PFSK-1 (cell line): Measurements from ENCODE around the gene VSTM4.

Source experiments
- FOXP2 ChIP-seq: optimal IDR thresholded peaks from 2 replicates; pipeline ENCODE3; 2011; ENCODE audit warnings: borderline replicate concordance, control low read depth, inconsistent platforms; ENCODE audit not compliant: insufficient read depth; ENCODE audit errors: extremely low read length, extremely low read depth
- POLR2AphosphoS5 ChIP-seq: IDR thresholded peaks from 2 replicates; pipeline ENCODE4 v1.6.1; 2012; ENCODE audit warnings: low read depth, mild to moderate bottlenecking, control low read depth, low read length, moderate library complexity
- SIN3A ChIP-seq: IDR thresholded peaks from 2 replicates; pipeline ENCODE4 v1.6.1; 2012; ENCODE audit warnings: mild to moderate bottlenecking, low read length, moderate library complexity, borderline replicate concordance; ENCODE audit not compliant: insufficient read depth
- TAF1 ChIP-seq: IDR thresholded peaks from 2 replicates; pipeline ENCODE4 v1.6.1; 2012; ENCODE audit warnings: low read length, control low read depth, borderline replicate concordance; ENCODE audit not compliant: insufficient read depth
- TF ChIP-seq, protein P1 (sequence below), 2 experiments: IDR thresholded peaks; 2 replicates each; pipeline versions ENCODE4 v1.6.1 to v1.8.0; 2011 to 2012; ENCODE audit warnings: low read depth in 2 of 2, low read length in 2 of 2, control low read depth in 1 of 2, inconsistent platforms in 1 of 2, mild to moderate bottlenecking in 1 of 2, moderate library complexity in 1 of 2; ENCODE audit not compliant: insufficient read depth in 1 of 2

The VSTM4 gene

DNA sequence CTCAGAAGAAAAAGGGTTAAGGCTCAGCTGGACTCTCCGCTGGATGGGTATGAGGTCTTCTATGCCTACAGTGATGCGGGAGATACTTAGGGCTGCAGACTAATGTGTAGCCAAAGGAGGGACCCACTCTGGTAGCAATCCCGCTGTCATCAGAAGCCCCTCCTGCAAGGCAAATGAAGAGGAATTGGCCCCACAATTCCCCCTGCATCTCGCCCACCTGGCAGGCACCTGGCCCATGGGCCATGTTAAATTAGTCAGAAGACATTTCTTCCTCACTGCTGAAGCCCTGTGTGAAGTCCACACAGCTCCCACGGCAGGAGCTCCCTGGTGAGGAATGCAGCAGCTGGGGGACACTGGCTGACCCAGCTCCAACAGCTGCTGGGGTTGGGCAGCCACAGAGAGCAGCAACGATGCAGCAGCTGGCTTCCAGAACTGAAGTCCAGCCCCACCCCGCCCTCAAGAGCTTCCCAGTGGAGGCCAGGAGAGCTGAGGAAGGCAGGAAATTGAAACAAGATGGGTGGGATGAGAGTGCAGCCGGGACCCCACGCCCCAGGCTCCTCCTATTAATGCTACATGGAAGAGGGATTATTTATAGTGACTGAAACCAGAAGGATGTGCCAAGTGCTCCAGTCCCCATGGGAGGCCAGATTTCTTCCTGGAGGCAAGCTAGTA lies 5.5 kb downstream of the VSTM4 start:
- TF ChIP-seq, protein P1, sequence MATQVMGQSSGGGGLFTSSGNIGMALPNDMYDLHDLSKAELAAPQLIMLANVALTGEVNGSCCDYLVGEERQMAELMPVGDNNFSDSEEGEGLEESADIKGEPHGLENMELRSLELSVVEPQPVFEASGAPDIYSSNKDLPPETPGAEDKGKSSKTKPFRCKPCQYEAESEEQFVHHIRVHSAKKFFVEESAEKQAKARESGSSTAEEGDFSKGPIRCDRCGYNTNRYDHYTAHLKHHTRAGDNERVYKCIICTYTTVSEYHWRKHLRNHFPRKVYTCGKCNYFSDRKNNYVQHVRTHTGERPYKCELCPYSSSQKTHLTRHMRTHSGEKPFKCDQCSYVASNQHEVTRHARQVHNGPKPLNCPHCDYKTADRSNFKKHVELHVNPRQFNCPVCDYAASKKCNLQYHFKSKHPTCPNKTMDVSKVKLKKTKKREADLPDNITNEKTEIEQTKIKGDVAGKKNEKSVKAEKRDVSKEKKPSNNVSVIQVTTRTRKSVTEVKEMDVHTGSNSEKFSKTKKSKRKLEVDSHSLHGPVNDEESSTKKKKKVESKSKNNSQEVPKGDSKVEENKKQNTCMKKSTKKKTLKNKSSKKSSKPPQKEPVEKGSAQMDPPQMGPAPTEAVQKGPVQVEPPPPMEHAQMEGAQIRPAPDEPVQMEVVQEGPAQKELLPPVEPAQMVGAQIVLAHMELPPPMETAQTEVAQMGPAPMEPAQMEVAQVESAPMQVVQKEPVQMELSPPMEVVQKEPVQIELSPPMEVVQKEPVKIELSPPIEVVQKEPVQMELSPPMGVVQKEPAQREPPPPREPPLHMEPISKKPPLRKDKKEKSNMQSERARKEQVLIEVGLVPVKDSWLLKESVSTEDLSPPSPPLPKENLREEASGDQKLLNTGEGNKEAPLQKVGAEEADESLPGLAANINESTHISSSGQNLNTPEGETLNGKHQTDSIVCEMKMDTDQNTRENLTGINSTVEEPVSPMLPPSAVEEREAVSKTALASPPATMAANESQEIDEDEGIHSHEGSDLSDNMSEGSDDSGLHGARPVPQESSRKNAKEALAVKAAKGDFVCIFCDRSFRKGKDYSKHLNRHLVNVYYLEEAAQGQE (IDR thresholded peaks at IDR 0.05; ENCODE audit: insufficient read depth in 1 of 2, low read depth in 2 of 2, low read length in 2 of 2): no peak
- TF ChIP-seq POLR2AphosphoS5: no peak
- TF ChIP-seq SIN3A: no peak
- TF ChIP-seq TAF1: no peak
- no peak for TF ChIP-seq FOXP2

DNA sequence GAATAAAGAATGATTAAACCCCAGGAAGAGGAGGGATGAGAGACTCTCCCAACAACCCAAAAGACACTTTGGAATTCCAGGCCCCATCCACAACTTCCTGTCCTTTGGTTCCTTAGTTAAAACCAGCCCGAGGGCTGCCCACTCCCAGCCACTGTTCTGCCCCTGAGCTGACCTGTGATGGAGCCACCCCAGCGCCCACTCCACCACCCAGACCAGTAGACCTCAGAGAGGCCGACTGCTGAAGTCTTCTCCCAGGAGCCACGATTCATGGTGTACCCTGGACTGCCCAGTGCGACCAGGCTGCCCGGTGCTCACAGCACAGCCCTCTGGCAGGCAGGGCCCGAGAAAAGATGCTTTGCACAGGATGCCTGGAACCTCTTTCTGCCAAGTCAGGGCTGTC lies 6.7 kb downstream of the VSTM4 start:
- TF ChIP-seq POLR2AphosphoS5 (no peak), FOXP2 (no peak), TAF1 (no peak), SIN3A (no peak)
- TF ChIP-seq, protein P1 (IDR thresholded peaks at IDR 0.05; ENCODE audit: insufficient read depth in 1 of 2, low read depth in 2 of 2, low read length in 2 of 2): no peak

DNA sequence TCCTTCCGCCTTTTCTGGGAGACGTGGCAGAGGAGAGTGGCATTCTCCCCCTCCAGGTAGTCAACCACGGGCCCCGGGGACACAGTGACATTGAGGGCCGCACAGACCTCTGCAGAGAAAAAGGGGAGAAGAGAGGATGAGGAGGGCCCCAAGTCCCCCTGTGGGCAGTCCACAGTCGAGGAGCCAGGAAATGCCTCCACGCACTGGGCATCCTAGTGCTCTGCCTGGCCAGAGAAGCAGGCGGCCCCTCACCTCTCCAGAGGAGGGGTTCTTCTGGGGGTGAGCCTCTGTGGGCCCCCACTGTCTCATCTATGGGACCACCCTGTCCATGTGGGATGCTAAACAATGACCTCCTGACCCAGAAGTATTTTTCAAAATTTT lies 7.4 kb downstream of the VSTM4 start:
- TF ChIP-seq TAF1 (no peak), SIN3A (no peak), FOXP2 (no peak)

GRCh38 chr10:49107111-49107886 lies 8.0 kb downstream of the VSTM4 start:
- TF ChIP-seq TAF1 (no peak), POLR2AphosphoS5 (no peak), SIN3A (no peak), FOXP2 (no peak)

- no peak for TF ChIP-seq SIN3A
- TF ChIP-seq FOXP2: no peak
- TF ChIP-seq, protein P1 (IDR thresholded peaks at IDR 0.05; ENCODE audit: insufficient read depth in 1 of 2, low read depth in 2 of 2, low read length in 2 of 2): no peak
- no peak for TF ChIP-seq POLR2AphosphoS5
- TF ChIP-seq TAF1: no peak
Observed at GRCh38 chr10:49106451-49106850, 8.9 kb downstream of the VSTM4 start.

- TF ChIP-seq FOXP2: no peak
Observed at GRCh38 chr10:49105076-49105475, 10.2 kb downstream of the VSTM4 start.
